ENCODE measurements around the gene ATG7.

The ATG7 gene

GRCh38 chr3:11476735-11477144, 204.5 kb downstream of the ATG7 start (continued):
- TF ChIP-seq SCRT2 (tag by site-specific recombination; IDR thresholded peaks at IDR 0.05) (no peak), ZNF175 (tag by site-specific recombination; IDR thresholded peaks at IDR 0.05) (no peak), ZNF132 (tag by site-specific recombination; IDR thresholded peaks at IDR 0.05; ENCODE audit: borderline replicate concordance) (no peak), ZNF610 (tag by site-specific recombination; IDR thresholded peaks at IDR 0.05; ENCODE audit: borderline replicate concordance) (0 out of 2 replicates have a peak, but pooled peaks have one; percentile 30), ZNF639 (tag by site-specific recombination; IDR thresholded peaks at IDR 0.05) (no peak), FEZF1 (tag by site-specific recombination; IDR thresholded peaks at IDR 0.05) (peak; percentile 93), ZNF785 (tag by site-specific recombination; IDR thresholded peaks at IDR 0.05) (no peak), KLF16 (tag by site-specific recombination; IDR thresholded peaks at IDR 0.05) (no peak), ZNF571 (tag by site-specific recombination; IDR thresholded peaks at IDR 0.05) (no peak), SCRT1 (tag by site-specific recombination; IDR thresholded peaks at IDR 0.05; ENCODE audit: borderline replicate concordance) (no peak), ZNF549 (tag by site-specific recombination; IDR thresholded peaks at IDR 0.05) (no peak), GFI1B (tag by site-specific recombination; IDR thresholded peaks at IDR 0.05) (no peak), ZNF416 (tag by site-specific recombination; IDR thresholded peaks at IDR 0.05) (no peak), ZNF707 (tag by site-specific recombination; IDR thresholded peaks at IDR 0.05) (no peak), ZNF629 (tag by site-specific recombination; IDR thresholded peaks at IDR 0.05) (no peak; the same call in 1 of the 2 replicates), AEBP2 (tag by site-specific recombination; IDR thresholded peaks at IDR 0.05; ENCODE audit: borderline replicate concordance) (no peak), CTCF (tag by site-specific recombination; IDR thresholded peaks at IDR 0.05) (no peak), KLF10 (tag by site-specific recombination; IDR thresholded peaks at IDR 0.05) (peak; percentile 72), SALL2 (tag by site-specific recombination; IDR thresholded peaks at IDR 0.05; ENCODE audit: borderline replicate concordance) (no peak), ZNF548 (tag by site-specific recombination; IDR thresholded peaks at IDR 0.05) (no peak), ZNF266 (tag by site-specific recombination; IDR thresholded peaks at IDR 0.05; ENCODE audit: low read depth) (no peak), YY1 (tag by site-specific recombination; IDR thresholded peaks at IDR 0.05) (no peak; the same call in 1 of the 2 replicates), ZNF658 (tag by site-specific recombination; IDR thresholded peaks at IDR 0.05) (no peak), SP2 (tag by site-specific recombination; IDR thresholded peaks at IDR 0.05) (no peak), ZNF654 (tag by site-specific recombination; IDR thresholded peaks at IDR 0.05; ENCODE audit: low read depth) (no peak), ZNF501 (tag by site-specific recombination; IDR thresholded peaks at IDR 0.05) (no peak), ZNF114 (tag by site-specific recombination; IDR thresholded peaks at IDR 0.05) (no peak), ZNF2 (tag by site-specific recombination; IDR thresholded peaks at IDR 0.05) (0 out of 2 replicates have a peak, but pooled peaks have one; percentile 45), ZNF19 (tag by site-specific recombination; IDR thresholded peaks at IDR 0.05; ENCODE audit: low read depth) (0 out of 2 replicates have a peak, but pooled peaks have one; percentile 18), BCL11A (tag by site-specific recombination; IDR thresholded peaks at IDR 0.05; ENCODE audit: low read depth) (0 out of 2 replicates have a peak, but pooled peaks have one; percentile 62), ZNF600 (tag by site-specific recombination; IDR thresholded peaks at IDR 0.05) (peak; percentile 34; the same call in 1 of the 2 replicates), ZNF473 (tag by site-specific recombination; IDR thresholded peaks at IDR 0.05) (no peak), ZNF701 (tag by site-specific recombination; IDR thresholded peaks at IDR 0.05) (no peak), ZNF510 (tag by site-specific recombination; IDR thresholded peaks at IDR 0.05; ENCODE audit: insufficient replicate concordance) (no peak), ZNF677 (tag by site-specific recombination; IDR thresholded peaks at IDR 0.05) (no peak), ZNF514 (tag by site-specific recombination; IDR thresholded peaks at IDR 0.05) (no peak), ZNF23 (tag by site-specific recombination; IDR thresholded peaks at IDR 0.05; ENCODE audit: borderline replicate concordance) (no peak), ZNF423 (tag by site-specific recombination; IDR thresholded peaks at IDR 0.05) (no peak), ZNF184 (tag by site-specific recombination; IDR thresholded peaks at IDR 0.05) (no peak)
